IMR-90 (cell line): ENCODE results near the gene RADIL. TPM values are rescaled to one million over a fixed set of nuclear protein-coding genes. Genes with fewer than 3 reads are reported as not detected.

ENCODE experiments used
- ATAC-seq: fragments of 200-7000 bp; cut with Tn5 transposase; 2 replicates; pipeline ENCODE4 v1.9.1; 2020; ENCODE audit warnings: low read depth, mild to moderate bottlenecking, moderate library complexity
- BruUV-seq: library from RNA; stranded (reverse); fragments of 400-500 nt; replicated peaks from 2 replicates; lab custom pipeline; 2021; lab: Mats Ljungman, UMichigan
- CTCF ChIA-PET: fragments of 300-600 bp; formaldehyde crosslinking; extraction: SDS; loops from one replicate; lab custom pipeline; 2021; ENCODE audit warnings: antibody characterized with exemption; lab: Yijun Ruan, JAX
- POLR2A ChIA-PET: fragments of 300-600 bp; sonication (Branson Sonifier 250); formaldehyde crosslinking; loops from one replicate; lab custom pipeline; 2022; ENCODE audit warnings: antibody characterized with exemption; ENCODE audit not compliant: unreplicated experiment; lab: Charles Lee
- DNase-seq: peaks from one replicate; pipeline ENCODE4 v3.0.0; 2013
- H2AFZ ChIP-seq: replicated peaks from 2 replicates; pipeline ENCODE3; 2013; ENCODE audit warnings: low read length, mild to moderate bottlenecking; ENCODE audit not compliant: poor library complexity
- H2AK5ac ChIP-seq: 2 replicates; pipeline ENCODE4 v1.6.1; 2013; ENCODE audit warnings: low read depth, low read length, inconsistent platforms
- H2AK9ac ChIP-seq: replicated peaks from 2 replicates; pipeline ENCODE3; 2013; ENCODE audit warnings: mild to moderate bottlenecking, low read depth, low read length, moderate library complexity; ENCODE audit not compliant: poor library complexity
- H2BK120ac ChIP-seq: 2 replicates; pipeline ENCODE4 v1.6.1; 2013; ENCODE audit warnings: low read depth, low read length, inconsistent platforms
- H2BK15ac ChIP-seq: 3 replicates; pipeline ENCODE4 v1.6.1; 2013; ENCODE audit warnings: low read depth, low read length, inconsistent platforms
- H2BK20ac ChIP-seq: 2 replicates; pipeline ENCODE4 v1.6.1; 2013; ENCODE audit warnings: low read depth, mild to moderate bottlenecking, inconsistent platforms, low read length, moderate library complexity
- H2BK5ac ChIP-seq: 2 replicates; pipeline ENCODE4 v1.6.1; 2013; ENCODE audit warnings: mild to moderate bottlenecking, low read depth, low read length, inconsistent platforms; ENCODE audit not compliant: poor library complexity, severe bottlenecking
- H3K14ac ChIP-seq: replicated peaks from 2 replicates; pipeline ENCODE4 v1.6.1; 2013; ENCODE audit warnings: low read depth, low read length, inconsistent platforms
- H3K18ac ChIP-seq: 2 replicates; pipeline ENCODE4 v1.6.1; 2013; ENCODE audit warnings: low read depth, low read length, control low read depth
- H3K23ac ChIP-seq: 2 replicates; pipeline ENCODE4 v1.6.1; 2013; ENCODE audit warnings: low read depth, low read length, inconsistent platforms
- H3K27ac ChIP-seq: 2 replicates; pipeline ENCODE4 v1.5.1; 2013; ENCODE audit warnings: mild to moderate bottlenecking, control low read depth, low read length; ENCODE audit not compliant: insufficient read depth
- H3K27me3 ChIP-seq: 2 replicates; pipeline ENCODE4 v1.6.1; 2013; ENCODE audit warnings: low read length; ENCODE audit not compliant: control insufficient read depth, insufficient read depth
- H3K36me3 ChIP-seq: 2 replicates; pipeline ENCODE4 v1.6.1; 2013; ENCODE audit warnings: low read length, mixed read lengths; ENCODE audit not compliant: control insufficient read depth, insufficient read depth
- H3K4ac ChIP-seq: 2 replicates; pipeline ENCODE4 v1.6.1; 2013; ENCODE audit warnings: low read depth, low read length, inconsistent platforms
- H3K4me1 ChIP-seq: 2 replicates; pipeline ENCODE4 v1.6.1; 2013; ENCODE audit warnings: low read length, mixed read lengths; ENCODE audit not compliant: control insufficient read depth, insufficient read depth
- H3K4me2 ChIP-seq: 2 replicates; pipeline ENCODE4 v1.6.1; 2013; ENCODE audit warnings: low read depth, mild to moderate bottlenecking, control low read depth, low read length, moderate library complexity
- H3K4me3 ChIP-seq: 2 replicates; pipeline ENCODE4 v1.5.1; 2013; ENCODE audit warnings: low read depth, mild to moderate bottlenecking, control low read depth, low read length, moderate library complexity; ENCODE audit not compliant: insufficient read depth
- H3K56ac ChIP-seq: 2 replicates; pipeline ENCODE4 v1.6.1; 2013; ENCODE audit warnings: low read length, inconsistent platforms; ENCODE audit not compliant: insufficient read depth; ENCODE audit errors: extremely low read depth
- H3K79me1 ChIP-seq, 2 experiments: 2 replicates each; pipeline ENCODE4 v1.6.1; 2013; ENCODE audit warnings: low read length in 2 of 2, inconsistent platforms in 1 of 2, low read depth in 1 of 2
- H3K9ac ChIP-seq: 2 replicates; pipeline ENCODE4 v1.6.1; 2013; ENCODE audit warnings: low read depth, low read length, control low read depth
- H3K9me1 ChIP-seq: 2 replicates; pipeline ENCODE4 v1.6.1; 2013; ENCODE audit warnings: low read length, inconsistent platforms; ENCODE audit not compliant: insufficient read depth
- H3K9me3 ChIP-seq: 2 replicates; pipeline ENCODE4 v1.6.1; 2013; ENCODE audit warnings: low read length; ENCODE audit not compliant: control insufficient read depth, insufficient read depth
- H4K20me1 ChIP-seq: 2 replicates; pipeline ENCODE4 v1.6.1; 2013; ENCODE audit warnings: low read length, inconsistent platforms; ENCODE audit not compliant: insufficient read depth
- H4K5ac ChIP-seq: 2 replicates; pipeline ENCODE4 v1.6.1; 2013; ENCODE audit warnings: mild to moderate bottlenecking, low read depth, low read length, control low read depth
- H4K8ac ChIP-seq, 2 experiments: 2 replicates each; pipeline ENCODE4 v1.6.1; 2013; ENCODE audit warnings: low read depth in 2 of 2, low read length in 2 of 2, control low read depth in 1 of 2, inconsistent platforms in 1 of 2
- H4K91ac ChIP-seq: 2 replicates; pipeline ENCODE4 v1.6.1; 2013; ENCODE audit warnings: low read depth, low read length, inconsistent platforms; ENCODE audit not compliant: insufficient read depth
- CEBPB ChIP-seq: IDR thresholded peaks from 2 replicates; pipeline ENCODE4 v1.6.1; 2012; ENCODE audit warnings: low read depth, low read length, improper control_type of control experiment
- FOS ChIP-seq: fragments of 150-350 bp; IDR thresholded peaks from 2 replicates; pipeline ENCODE4 v1.6.1; 2016; ENCODE audit warnings: low read depth, low read length
- MAZ ChIP-seq: IDR thresholded peaks from 2 replicates; pipeline ENCODE4 v1.6.1; 2012; ENCODE audit warnings: low read depth, mild to moderate bottlenecking, low read length, improper control_type of control experiment, moderate library complexity, borderline replicate concordance
- MXI1 ChIP-seq: IDR thresholded peaks from 2 replicates; pipeline ENCODE4 v1.6.1; 2012; ENCODE audit warnings: low read depth, mild to moderate bottlenecking, low read length, moderate library complexity, borderline replicate concordance
- WGBS, 2 experiments: methylation state at CpG; one replicate each; pipeline versions ENCODE4 v1.1.5 to v1.1.7; 2013; ENCODE audit warnings: missing lambda C conversion rate in 2 of 2; ENCODE audit not compliant: insufficient read length in 1 of 2; ENCODE audit errors: extremely low coverage in 2 of 2; 5-methylcytosine and 5-hydroxymethylcytosine counted together
- dilution Hi-C: fragments of 300-500 bp; cut with HindIII; formaldehyde crosslinking; loops from one replicate; pipeline ENCODE4 v1.14.3; 2018; ENCODE audit warnings: low sequenced_read_pairs; ENCODE audit not compliant: unreplicated experiment
- in situ Hi-C: fragments of 300-500 bp; cut with MboI; formaldehyde crosslinking; loops from 3 replicates; pipeline ENCODE4 v1.14.3; 2019; ENCODE audit warnings: low sequenced_read_pairs, inconsistent platforms, mixed read lengths
- intact Hi-C: fragments of 100-400 bp; cut with micrococcal nuclease; formaldehyde crosslinking; loops from 2 replicates; pipeline ENCODE4 v1.10.0; 2022
- polyA plus RNA-seq, 3 experiments: library from polyadenylated mRNA; depleted of rRNA; stranded (reverse); fragments of >200 nt; gene quantifications; 2 replicates each; pipeline ENCODE4 v1.2.3, GENCODE V29; 2012; ENCODE audit warnings: low replicate concordance in 1 of 3
- total RNA-seq: library from RNA; depleted of rRNA; stranded (reverse); fragments of >200 nt; gene quantifications from 2 replicates; pipeline ENCODE4 v1.2.3, GENCODE V29; 2012

Gene RADIL
- total and polyA plus RNA-seq, 2 of the 4 experiments (the other 2 are of a cell fraction): 0.18 to 0.48 TPM

DNA sequence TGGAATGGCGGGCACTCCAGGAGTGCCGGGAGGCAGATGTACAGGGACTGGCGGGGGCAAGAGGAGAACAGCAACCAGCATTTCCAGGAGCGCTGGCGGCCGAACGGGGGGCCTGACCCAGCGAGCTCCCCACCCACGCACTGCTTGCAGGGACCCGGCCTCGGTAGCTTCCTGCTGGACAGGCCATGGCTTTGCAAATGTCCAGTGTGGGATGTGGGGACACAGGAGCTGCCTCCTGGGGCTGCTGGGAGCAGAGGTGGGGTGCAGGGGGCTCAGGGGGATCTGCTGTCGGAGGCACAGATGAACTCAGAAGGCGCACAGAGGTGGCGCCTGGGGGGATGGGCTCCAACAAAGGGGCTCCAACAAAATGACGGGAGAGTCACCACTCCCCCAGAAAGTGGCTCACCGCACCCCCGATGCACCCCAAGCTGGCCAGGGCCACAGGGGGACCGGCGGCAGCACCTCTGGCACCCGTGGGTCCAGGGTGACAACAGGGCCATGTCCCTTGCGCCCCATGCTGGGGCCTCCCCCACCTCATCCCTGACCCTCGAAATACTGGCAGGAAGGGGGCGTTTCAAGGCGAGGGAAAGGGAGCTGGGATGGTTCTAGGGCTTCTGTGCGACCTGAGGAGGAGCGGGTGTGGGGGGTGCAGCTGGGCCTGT, 67.0 kb downstream of the RADIL start:
- no peak overlapping the region for H3K18ac ChIP-seq
- WGBS, 2 experiments: 81% methylated on average over 11 of the region's 26 CpGs; no CpG with 5 or more reads in 1 of the 2 experiments

More for the DNA sequence above, 67.0 kb downstream of the RADIL start:
- BruUV-seq: no TSS peak
- Histone ChIP-seq H3K23ac (no peak overlapping the region), H3K4me2 (no peak overlapping the region), H3K4me1 (no peaks in the 10 kb centered on the region), H4K8ac (no peak overlapping the region), H3K27me3 (no peaks in the 10 kb centered on the region; the same call in 1 of the 2 replicates), H2BK5ac (no peak overlapping the region), H3K4ac (no peak overlapping the region), H4K5ac (no peak overlapping the region), H2AK5ac (no peak overlapping the region), H3K9me3 (peaks cover 6% of the 10 kb centered on the region), H3K9ac (no peak overlapping the region), H3K14ac (no peak overlapping the region), H3K79me1 (no peaks in the 10 kb centered on the region), H2BK120ac (no peak overlapping the region), H2BK20ac (no peak overlapping the region), H3K56ac (no peak overlapping the region), H2AK9ac (no peak overlapping the region), H2AFZ (no peak overlapping the region), H3K36me3 (no peaks in the 10 kb centered on the region), H3K4me3 (no peak overlapping the region), H2BK15ac (no peak overlapping the region), H3K9me1 (no peaks in the 10 kb centered on the region; the same call in 1 of the 2 replicates), H4K20me1 (no peaks in the 10 kb centered on the region), H4K91ac (no peak overlapping the region), H3K27ac (no peak overlapping the region)
- intact Hi-C loops: no loop called here
- in situ Hi-C loops: no loop called here
- dilution Hi-C loops: no loop called here
- POLR2A ChIA-PET: no interaction called here
- TF ChIP-seq CEBPB (no peak), FOS (no peak), MAZ (no peak), MXI1 (no peak)
- CTCF ChIA-PET: no interaction called here
- DNase-seq (no peak), ATAC-seq (no peak)
